Activated CD4-positive, alpha-beta memory T cell treated with anti-CD3 and anti-CD28 coated beads, Interleukin-2, amount 10 ng/mL, durations not matched to agents 7 days and 5 days (primary cell): Measurements from ENCODE around the gene AIPL1. TPM values are rescaled to one million over a fixed set of nuclear protein-coding genes. Genes with fewer than 3 reads are reported as not detected.
A peak's percentile ranks its signal among the peaks of the same experiment; 100 is the strongest.

Experiments
- CTCF ChIA-PET: fragments of 350-600 bp; sonication (Branson Sonifier 250); formaldehyde crosslinking; loops from one replicate; lab custom pipeline; 2021; ENCODE audit warnings: antibody characterized with exemption, inconsistent platforms; lab: Charles Lee
- POLR2A ChIA-PET: fragments of 350-600 bp; sonication (Branson Sonifier 250); formaldehyde crosslinking; loops from one replicate; lab custom pipeline; 2021; ENCODE audit warnings: antibody characterized with exemption; lab: Charles Lee
- DNase-seq: peaks from one replicate; pipeline ENCODE4 v3.0.0-alpha.2; 2020
- H3K27ac Mint-ChIP-seq: one replicate; pipeline ENCODE4 v1.8.0; 2021; ENCODE audit warnings: mild to moderate bottlenecking, mixed read lengths
- H3K27me3 Mint-ChIP-seq: one replicate; pipeline ENCODE4 v1.8.0; 2021; ENCODE audit warnings: mixed read lengths
- H3K36me3 Mint-ChIP-seq: one replicate; pipeline ENCODE4 v1.8.0; 2021; ENCODE audit warnings: low read depth, mixed read lengths
- H3K4me1 Mint-ChIP-seq: one replicate; pipeline ENCODE4 v1.8.0; 2021; ENCODE audit warnings: mixed read lengths
- H3K4me3 Mint-ChIP-seq: one replicate; pipeline ENCODE4 v1.8.0; 2021; ENCODE audit warnings: mild to moderate bottlenecking, mixed read lengths
- H3K9me3 Mint-ChIP-seq: one replicate; pipeline ENCODE4 v1.8.0; 2021; ENCODE audit warnings: mixed read lengths
- total RNA-seq, 2 experiments: library from RNA; stranded (reverse); gene quantifications; one replicate each; pipeline ENCODE4 v1.2.3, GENCODE V29; 2021

AIPL1 gene
- total RNA-seq, 2 experiments from 2014 or later, result not detected

DNA sequence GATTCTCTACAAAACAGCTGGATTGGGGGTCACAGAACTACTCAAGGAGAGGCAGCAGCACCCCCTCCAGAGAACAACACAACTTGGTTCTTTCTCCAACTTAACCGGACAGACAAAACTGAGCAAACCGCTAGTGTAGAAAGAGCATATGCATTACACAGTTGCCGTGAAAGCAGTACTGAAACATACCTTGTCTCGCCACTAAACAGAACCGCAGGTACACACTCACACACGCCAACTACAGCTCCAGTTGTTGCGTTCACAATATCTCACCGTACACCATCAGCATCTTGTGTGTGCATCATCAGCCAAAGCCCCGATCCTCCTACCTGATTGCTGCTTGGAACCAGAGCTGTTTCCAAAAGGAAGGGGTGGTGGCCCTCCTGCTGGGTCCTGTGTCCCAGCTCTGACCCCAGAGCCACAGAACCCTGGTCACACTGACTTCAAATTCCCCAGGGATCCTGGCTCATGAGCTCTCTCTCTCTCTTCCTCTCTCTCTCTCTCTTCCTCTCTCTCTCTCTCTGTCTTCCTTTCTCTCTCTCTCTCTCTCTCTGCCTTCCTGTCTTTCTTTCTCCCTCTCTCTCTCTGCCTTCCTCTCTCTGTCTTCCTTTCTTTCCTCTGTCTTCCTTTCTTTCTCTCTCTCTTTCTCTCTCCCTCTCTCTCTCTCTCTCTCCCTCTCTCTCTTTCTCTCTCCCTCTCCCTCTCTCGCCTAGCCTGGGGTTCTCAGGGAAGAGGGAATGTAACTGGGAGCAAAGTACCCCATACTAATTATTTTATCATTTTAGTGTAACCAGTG is 17.7 kb upstream of the AIPL1 start:
- Mint-ChIP-seq H3K27me3 (peaks cover 20% of the 10 kb centered on the region), H3K9me3 (no peaks in the 10 kb centered on the region), H3K36me3 (peaks cover 8% of the 10 kb centered on the region), H3K4me3 (no peak overlapping the region), H3K4me1 (peaks cover 12% of the 10 kb centered on the region), H3K27ac (no peak overlapping the region)
- ChIA-PET CTCF (interaction anchor here (1.0 kb wide), 1 partner anchor 17 kb away, joined by 3 read pairs; no protein-coding TSS in a partner anchor), POLR2A (interaction anchor here (1.0 to 1.2 kb wide), 2 partner anchors 9 to 10 kb away, joined by 3 to 6 read pairs; partner anchors contain the start of gene PIMREG)
- no peak for DNase-seq

DNA sequence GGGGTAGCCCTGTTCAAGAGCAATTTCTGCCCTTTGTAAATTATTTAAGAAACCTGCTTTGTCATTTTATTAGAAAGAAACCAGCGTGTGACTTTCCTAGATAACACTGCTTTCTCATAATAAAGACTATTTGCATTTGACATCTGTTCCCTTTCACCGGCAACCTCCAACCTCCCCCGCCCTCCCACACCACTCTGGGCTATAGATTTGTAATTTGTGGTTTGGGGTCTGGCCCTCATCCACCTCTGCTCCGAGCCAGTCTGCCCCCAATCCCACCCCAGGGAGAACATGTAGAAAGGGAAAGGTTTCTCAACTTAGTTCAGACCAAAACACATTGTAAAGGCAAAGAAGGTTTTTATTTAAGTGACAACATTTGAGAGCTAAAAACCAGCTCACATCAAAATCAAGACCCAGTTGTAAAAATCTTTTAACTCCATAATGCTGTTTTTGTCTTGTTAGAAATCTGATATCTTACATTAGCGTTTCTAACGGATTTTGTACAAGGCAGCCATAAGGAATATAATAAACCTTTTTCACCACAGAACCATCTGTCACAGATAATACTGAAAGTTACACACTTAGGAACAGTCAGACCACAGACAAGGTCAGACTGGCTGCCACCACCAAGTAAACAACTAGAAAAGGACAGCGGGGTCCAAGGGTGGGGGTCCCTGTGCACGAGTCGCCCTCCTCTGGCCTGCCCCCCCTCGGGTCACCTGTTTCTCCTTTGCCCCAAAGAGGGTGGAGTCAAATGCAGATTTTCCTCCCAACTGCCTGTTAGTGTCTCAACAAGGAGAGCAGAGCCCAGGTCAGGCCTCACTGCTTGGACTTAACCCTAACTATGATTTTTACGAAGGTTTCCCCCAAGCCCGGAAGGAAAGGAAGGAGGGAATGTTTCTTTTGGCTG is 16.3 kb upstream of the AIPL1 start:
- peaks cover 3% of the 10 kb centered on the region for H3K4me1 Mint-ChIP-seq
- CTCF ChIA-PET, result interaction anchor here (1.0 kb wide), 1 partner anchor 22 kb away, joined by 3 read pairs; no protein-coding TSS in a partner anchor
- peaks cover 14% of the 10 kb centered on the region for H3K27me3 Mint-ChIP-seq
- peaks cover 8% of the 10 kb centered on the region for H3K36me3 Mint-ChIP-seq
- H3K4me3 Mint-ChIP-seq, result no peak overlapping the region
- POLR2A ChIA-PET, result no interaction called here
- H3K27ac Mint-ChIP-seq, result no peak overlapping the region
- DNase-seq, result no peak
- H3K9me3 Mint-ChIP-seq, result no peaks in the 10 kb centered on the region

- Mint-ChIP-seq H3K27me3 (peaks cover 9% of the 10 kb centered on the region), H3K9me3 (no peaks in the 10 kb centered on the region), H3K27ac (no peak overlapping the region), H3K4me3 (no peak overlapping the region), H3K4me1 (peaks cover 10% of the 10 kb centered on the region), H3K36me3 (peaks cover 9% of the 10 kb centered on the region)
- CTCF ChIA-PET, result interaction anchor here (1.4 kb wide), 1 partner anchor 13 kb away, joined by 5 read pairs; no protein-coding TSS in a partner anchor
- POLR2A ChIA-PET, result no interaction called here
- DNase-seq, result no peak
Measured at GRCh38 chr17:6449307-6449706, 14.4 kb upstream of the AIPL1 start.

GRCh38 chr17:6448473-6448872 is 13.6 kb upstream of the AIPL1 start:
- H3K4me1 Mint-ChIP-seq, result peaks cover 13% of the 10 kb centered on the region
- CTCF ChIA-PET, result interaction anchor here (0.6 to 1.0 kb wide), 4 partner anchors 17 to 858 kb away, joined by 3 to 4 read pairs (median 3); no protein-coding TSS in a partner anchor
- H3K36me3 Mint-ChIP-seq, result peaks cover 10% of the 10 kb centered on the region
- DNase-seq, result no peak
- POLR2A ChIA-PET, result no interaction called here
- H3K4me3 Mint-ChIP-seq, result no peak overlapping the region
- no peaks in the 10 kb centered on the region for H3K9me3 Mint-ChIP-seq
- peaks cover 3% of the 10 kb centered on the region for H3K27me3 Mint-ChIP-seq
- no peak overlapping the region for H3K27ac Mint-ChIP-seq

GRCh38 chr17:6446516-6447100 is 11.7 kb upstream of the AIPL1 start:
- no peak for DNase-seq
- ChIA-PET CTCF (interaction anchor here (3.2 kb wide), 1 partner anchor 11 kb away, joined by 15 read pairs; the partner anchor contains the start of gene AIPL1), POLR2A (interaction anchor here (0.9 kb wide), 1 partner anchor 9 kb away, joined by 3 read pairs; no protein-coding TSS in a partner anchor)
- Mint-ChIP-seq H3K4me3 (no peak overlapping the region), H3K4me1 (peaks cover 17% of the 10 kb centered on the region), H3K9me3 (no peaks in the 10 kb centered on the region), H3K27me3 (peaks cover 6% of the 10 kb centered on the region), H3K27ac (no peak overlapping the region), H3K36me3 (peaks cover 10% of the 10 kb centered on the region)

- peak overlapping the region; percentile 93 for H3K4me3 Mint-ChIP-seq
- peaks cover 7% of the 10 kb centered on the region for H3K36me3 Mint-ChIP-seq
- POLR2A ChIA-PET, result interaction anchor here (0.7 to 1.0 kb wide), 3 partner anchors 195 to 255 kb away, joined by 3 to 4 read pairs (median 3); partner anchors contain the start of gene KIAA0753
- DNase-seq, result no peak
- peaks cover 17% of the 10 kb centered on the region for H3K4me1 Mint-ChIP-seq
- H3K27me3 Mint-ChIP-seq, result peaks cover 20% of the 10 kb centered on the region
- no peaks in the 10 kb centered on the region for H3K9me3 Mint-ChIP-seq
- CTCF ChIA-PET, result interaction anchor here (0.9 to 3.2 kb wide), 2 partner anchors 9 to 14 kb away, joined by 3 to 15 read pairs; partner anchors contain the start of gene AIPL1
- H3K27ac Mint-ChIP-seq, result peak overlapping the region; percentile 67
Measured at GRCh38 chr17:6444571-6445335, 9.8 kb upstream of the AIPL1 start.

DNA sequence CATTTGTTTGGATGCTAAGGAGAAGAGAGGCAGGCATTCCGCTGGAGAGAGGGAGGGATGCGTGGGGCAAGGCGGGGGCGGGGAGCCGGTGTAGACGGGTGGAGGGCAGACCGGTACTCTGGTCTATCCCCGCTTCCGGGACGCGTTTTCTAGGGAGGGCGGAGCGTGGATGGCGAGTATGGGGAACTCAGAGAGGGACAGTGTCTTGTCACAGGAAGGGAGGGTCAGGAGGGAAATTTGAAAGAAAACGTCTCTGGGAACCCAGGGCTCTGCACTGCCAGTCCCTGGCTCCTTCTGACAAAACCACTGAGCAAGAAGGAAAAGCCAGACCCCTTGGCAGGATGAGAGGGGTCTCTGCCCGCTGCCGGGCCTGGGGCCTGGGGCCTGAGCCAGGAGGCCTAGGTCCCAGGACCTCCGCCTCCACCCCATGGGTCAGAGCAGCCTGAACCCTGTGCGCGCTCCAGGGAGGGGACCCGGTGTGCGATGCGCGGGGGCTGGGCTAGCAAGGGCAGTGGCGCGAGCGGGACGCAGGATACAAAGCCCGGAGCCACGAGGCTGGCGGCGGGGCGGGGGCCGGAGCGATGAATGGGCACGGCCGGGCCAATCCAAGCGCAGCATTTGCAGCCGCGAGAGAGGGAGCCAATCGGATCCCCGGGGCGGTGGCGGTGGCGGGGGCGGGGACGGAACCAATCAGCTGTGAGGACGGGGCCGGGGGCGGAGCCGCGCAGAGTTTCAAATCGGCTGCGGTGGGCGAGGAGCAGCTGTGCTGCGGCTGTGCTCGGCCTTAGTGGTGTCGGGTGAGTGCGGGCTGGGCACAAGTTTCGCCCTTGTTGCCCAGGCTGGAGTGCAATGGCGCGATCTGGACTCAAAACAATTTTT is 9.0 kb upstream of the AIPL1 start, which contains the start of gene PIMREG:
Gene PIMREG, plus strand, starts transcription at position 764 of the 879 bp plus-strand sequence. CDS start 656 bp downstream, outside the sequence.
- H3K4me1 Mint-ChIP-seq, result peaks cover 17% of the 10 kb centered on the region
- CTCF ChIA-PET, result interaction anchor here (0.6 to 3.2 kb wide), 3 partner anchors 9 to 798 kb away, joined by 3 to 15 read pairs (median 3); partner anchors contain the start of genes AIPL1 and GABARAP
- H3K9me3 Mint-ChIP-seq, result no peaks in the 10 kb centered on the region
- peaks cover 28% of the 10 kb centered on the region for H3K27me3 Mint-ChIP-seq
- DNase-seq, result peak; percentile 95
- peaks cover 4% of the 10 kb centered on the region for H3K36me3 Mint-ChIP-seq
- peak within 1 kb of the TSS; percentile 93 for H3K4me3 Mint-ChIP-seq
- H3K27ac Mint-ChIP-seq, result peak within 1 kb of the TSS; percentile 85
- POLR2A ChIA-PET, result interaction anchor here (0.5 to 1.2 kb wide), 6 partner anchors 8 to 861 kb away, joined by 3 to 6 read pairs (median 3); partner anchors contain the start of gene KIAA0753

GRCh38 chr17:6442775-6443174 is 7.9 kb upstream of the AIPL1 start:
- Mint-ChIP-seq H3K4me3 (no peak overlapping the region), H3K27ac (no peak overlapping the region), H3K9me3 (no peaks in the 10 kb centered on the region), H3K4me1 (peaks cover 17% of the 10 kb centered on the region), H3K36me3 (peaks cover 2% of the 10 kb centered on the region), H3K27me3 (peaks cover 32% of the 10 kb centered on the region)
- POLR2A ChIA-PET, result interaction anchor here (1.2 kb wide), 1 partner anchor 11 kb away, joined by 6 read pairs; no protein-coding TSS in a partner anchor
- no peak for DNase-seq
- CTCF ChIA-PET, result no interaction called here

DNA sequence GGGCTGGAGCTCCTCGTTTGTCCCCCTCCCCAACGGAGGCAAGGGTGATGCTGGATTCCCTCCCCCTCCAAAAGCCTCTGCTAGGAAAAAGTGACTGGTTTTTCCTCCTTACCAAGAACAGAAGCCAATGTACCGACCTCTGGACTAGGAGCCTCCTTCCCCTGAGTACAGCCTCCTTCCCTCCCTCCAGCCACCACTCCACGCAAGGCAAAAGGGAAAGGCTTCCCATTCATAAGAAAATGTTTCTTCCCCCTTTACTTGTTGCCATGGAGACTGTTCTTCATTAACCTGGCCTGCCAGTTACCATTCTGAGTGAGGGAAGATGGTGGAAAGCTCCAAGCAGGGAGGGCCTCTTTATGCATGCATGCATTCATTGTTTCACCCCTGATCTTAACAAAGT is 5.0 kb upstream of the AIPL1 start:
- Mint-ChIP-seq H3K4me1 (peaks cover 13% of the 10 kb centered on the region), H3K9me3 (no peaks in the 10 kb centered on the region), H3K27me3 (peaks cover 47% of the 10 kb centered on the region), H3K36me3 (peaks cover 2% of the 10 kb centered on the region), H3K27ac (no peak overlapping the region), H3K4me3 (no peak overlapping the region)
- DNase-seq, result no peak
- ChIA-PET CTCF (no interaction called here), POLR2A (interaction anchor here (1.0 kb wide), 1 partner anchor 846 kb away, joined by 3 read pairs; no protein-coding TSS in a partner anchor)

GRCh38 chr17:6437956-6438355 is 3.0 kb upstream of the AIPL1 start:
- Mint-ChIP-seq H3K27ac (no peak overlapping the region), H3K9me3 (no peaks in the 10 kb centered on the region), H3K36me3 (no peaks in the 10 kb centered on the region), H3K27me3 (peaks cover 59% of the 10 kb centered on the region), H3K4me3 (no peak overlapping the region), H3K4me1 (no peaks in the 10 kb centered on the region)
- DNase-seq, result no peak
- ChIA-PET POLR2A (no interaction called here), CTCF (interaction anchor here (0.7 kb wide), 1 partner anchor 537 kb away, joined by 3 read pairs; no protein-coding TSS in a partner anchor)
